GM23338 (cell line): ENCODE data around the gene MMD. TPM values are rescaled to one million over a fixed set of nuclear protein-coding genes. Genes with fewer than 3 reads are reported as not detected.

Experiments used
- ATAC-seq: fragments of 200-7000 bp; cut with Tn5 transposase; 3 replicates; pipeline ENCODE4 v1.9.1; 2020
- DNase-seq: peaks from one replicate; pipeline ENCODE4 v3.0.0-alpha.2; 2015; ENCODE audit warnings: low spot score
- H2AFZ ChIP-seq: fragments of 200-600 bp; sonication (generic); 2 replicates; pipeline ENCODE4 v1.8.0; 2016; ENCODE audit warnings: antibody characterized with exemption, mild to moderate bottlenecking, moderate library complexity
- H3F3A ChIP-seq: fragments of 200-600 bp; sonication (generic); replicated peaks from 2 replicates; pipeline ENCODE4 v1.8.0; 2017; ENCODE audit warnings: antibody characterized with exemption, mixed run types, low read depth
- H3K27ac ChIP-seq: fragments of 200-600 bp; sonication (generic); 2 replicates; pipeline ENCODE4 v1.6.1; 2016; ENCODE audit warnings: low read depth
- H3K27me3 ChIP-seq: fragments of 200-600 bp; sonication (generic); 2 replicates; pipeline ENCODE4 v1.8.0; 2016; ENCODE audit warnings: mild to moderate bottlenecking, mixed run types, moderate library complexity; ENCODE audit not compliant: insufficient read depth
- H3K36me3 ChIP-seq: fragments of 200-600 bp; sonication (generic); 2 replicates; pipeline ENCODE4 v1.8.0; 2016; ENCODE audit warnings: mild to moderate bottlenecking; ENCODE audit not compliant: insufficient read depth
- H3K4me1 ChIP-seq: fragments of 200-600 bp; sonication (generic); 2 replicates; pipeline ENCODE4 v1.8.0; 2016; ENCODE audit warnings: mild to moderate bottlenecking, moderate library complexity; ENCODE audit not compliant: insufficient read depth
- H3K4me2 ChIP-seq: fragments of 200-600 bp; sonication (generic); 2 replicates; pipeline ENCODE4 v1.7.1; 2017; ENCODE audit warnings: mixed run types
- H3K4me3 ChIP-seq: fragments of 200-600 bp; sonication (generic); 2 replicates; pipeline ENCODE4 v1.6.1; 2016; ENCODE audit warnings: mixed run types
- H3K79me2 ChIP-seq: fragments of 200-600 bp; sonication (generic); replicated peaks from 2 replicates; pipeline ENCODE4 v1.8.0; 2017; ENCODE audit warnings: mild to moderate bottlenecking; ENCODE audit not compliant: insufficient read depth
- H3K9me2 ChIP-seq: fragments of 200-600 bp; sonication (generic); 2 replicates; pipeline ENCODE4 v1.8.0; 2017; ENCODE audit not compliant: insufficient read depth
- H4K20me1 ChIP-seq: fragments of 200-600 bp; sonication (generic); replicated peaks from 2 replicates; pipeline ENCODE4 v1.8.0; 2017; ENCODE audit warnings: mild to moderate bottlenecking; ENCODE audit not compliant: insufficient read depth
- H3K27ac Mint-ChIP-seq: 2 replicates; pipeline ENCODE4 v1.8.0; 2020; ENCODE audit warnings: inconsistent platforms, mild to moderate bottlenecking, moderate library complexity, mixed read lengths
- H3K27me3 Mint-ChIP-seq: 3 replicates; pipeline ENCODE4 v1.8.0; 2022; ENCODE audit warnings: low read depth, mild to moderate bottlenecking, moderate library complexity, mixed read lengths, inconsistent platforms; ENCODE audit not compliant: insufficient read depth, poor library complexity
- H3K36me3 Mint-ChIP-seq: 3 replicates; pipeline ENCODE4 v1.8.0; 2021; ENCODE audit warnings: low read depth, mild to moderate bottlenecking, inconsistent platforms, moderate library complexity, mixed read lengths
- H3K4me1 Mint-ChIP-seq: 3 replicates; pipeline ENCODE4 v1.8.0; 2020; ENCODE audit warnings: mild to moderate bottlenecking, inconsistent platforms, mixed read lengths
- H3K4me3 Mint-ChIP-seq: 3 replicates; pipeline ENCODE4 v1.8.0; 2021; ENCODE audit warnings: moderate library complexity, mild to moderate bottlenecking, inconsistent platforms, mixed read lengths
- H3K9me3 Mint-ChIP-seq: 3 replicates; pipeline ENCODE4 v1.8.0; 2020; ENCODE audit warnings: moderate library complexity, mild to moderate bottlenecking, inconsistent platforms, mixed read lengths
- CREB1 ChIP-seq: fragments of 250-450 bp; sonication (Bioruptor Pico); IDR thresholded peaks from 2 replicates; pipeline ENCODE4 v1.5.0; 2020; ENCODE audit warnings: low read depth, mild to moderate bottlenecking, moderate library complexity
- EZH2 ChIP-seq: fragments of 200-600 bp; sonication (generic); IDR thresholded peaks from one replicate; pipeline ENCODE4 v1.8.0; 2017; ENCODE audit warnings: antibody characterized with exemption, mild to moderate bottlenecking, low read depth; ENCODE audit not compliant: unreplicated experiment
- EZH2phosphoT487 ChIP-seq: fragments of 200-600 bp; sonication (generic); IDR thresholded peaks from one replicate; pipeline ENCODE4 v1.8.1; 2018; ENCODE audit warnings: antibody characterized with exemption; ENCODE audit not compliant: unreplicated experiment
- JUNB ChIP-seq: IDR thresholded peaks from one replicate; pipeline ENCODE4 v1.6.1; 2016; ENCODE audit warnings: antibody characterized with exemption; ENCODE audit not compliant: unreplicated experiment
- NANOG ChIP-seq: IDR thresholded peaks from 2 replicates; pipeline ENCODE4 v1.6.1; 2016; ENCODE audit warnings: antibody characterized with exemption, borderline replicate concordance
- POLR2AphosphoS5 ChIP-seq: IDR thresholded peaks from 2 replicates; pipeline ENCODE4 v1.6.1; 2016; ENCODE audit warnings: antibody characterized with exemption, low read depth
- STAT1 ChIP-seq: IDR thresholded peaks from one replicate; pipeline ENCODE4 v1.6.1; 2016; ENCODE audit warnings: antibody characterized with exemption; ENCODE audit not compliant: unreplicated experiment
- ZNF114 ChIP-seq: fragments of 250-450 bp; sonication (Bioruptor Pico); IDR thresholded peaks from 2 replicates; pipeline ENCODE4 v1.5.0; 2020; ENCODE audit warnings: mild to moderate bottlenecking, moderate library complexity
- ZNF331 ChIP-seq: fragments of 250-450 bp; sonication (Bioruptor Pico); IDR thresholded peaks from 2 replicates; pipeline ENCODE4 v1.5.0; 2020; ENCODE audit warnings: low read depth, mild to moderate bottlenecking, moderate library complexity
- polyA plus RNA-seq: library from polyadenylated mRNA; unstranded; fragments of >200 nt; fragmentation: Nextera tagmentation; extraction: Ambion mirVana; gene quantifications from 2 replicates; pipeline ENCODE4 v1.2.1, GENCODE V29; 2016
- total RNA-seq: library from RNA; depleted of rRNA; stranded (reverse); fragments of >200 nt; shearing (Covaris generic); gene quantifications from 2 replicates; pipeline ENCODE4 v1.2.3, GENCODE V29; 2014
- TF ChIP-seq, protein P1 (sequence below): IDR thresholded peaks from 2 replicates; pipeline ENCODE4 v1.6.1; 2016; ENCODE audit warnings: antibody characterized with exemption
- TF ChIP-seq, protein P2 (sequence below), 2 experiments: fragments of 200-600 bp in 1 of 2; sonication (generic) in 1 of 2; conservative IDR thresholded peaks; 2 replicates each; pipeline versions ENCODE4 v1.5.1 to v1.6.1; 2016 to 2017; ENCODE audit warnings: antibody characterized with exemption in 2 of 2, low read depth in 2 of 2, mild to moderate bottlenecking in 2 of 2, moderate library complexity in 1 of 2
- TF ChIP-seq, protein P3 (sequence below): IDR thresholded peaks from one replicate; pipeline ENCODE4 v1.6.1; 2018; ENCODE audit warnings: antibody characterized with exemption; ENCODE audit not compliant: unreplicated experiment
- TF ChIP-seq, protein P4 (sequence below): fragments of 250-450 bp; sonication (Bioruptor Pico); IDR thresholded peaks from 2 replicates; pipeline ENCODE4 v1.5.0; 2020; ENCODE audit warnings: mild to moderate bottlenecking, moderate library complexity

Gene MMD
- total and polyA plus RNA-seq, 2 experiments from 2014 or later, result 46.4 to 47.0 TPM

DNA sequence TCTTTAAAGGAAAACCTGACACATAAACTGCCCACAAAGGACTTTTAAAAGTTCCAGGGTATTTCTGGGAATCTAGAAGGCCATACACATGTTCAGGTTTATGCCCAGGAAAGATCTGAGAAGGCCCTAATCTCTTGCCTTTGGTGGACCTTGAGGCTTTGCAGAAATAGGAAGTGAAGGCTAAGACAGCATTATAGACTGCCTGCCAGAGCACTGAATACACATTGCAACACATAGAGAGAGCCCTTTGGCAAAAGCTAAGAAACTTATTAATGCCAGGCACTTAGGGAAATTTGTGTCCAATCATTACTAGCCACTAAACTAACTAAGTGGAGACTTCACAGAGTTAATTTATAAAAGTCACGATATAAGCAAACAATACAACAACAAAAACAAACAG lies 70.4 kb downstream of the MMD start (continued):
- no peak for TF ChIP-seq ZNF114 (CRISPR knock-in tag)
- no peak for TF ChIP-seq STAT1

DNA sequence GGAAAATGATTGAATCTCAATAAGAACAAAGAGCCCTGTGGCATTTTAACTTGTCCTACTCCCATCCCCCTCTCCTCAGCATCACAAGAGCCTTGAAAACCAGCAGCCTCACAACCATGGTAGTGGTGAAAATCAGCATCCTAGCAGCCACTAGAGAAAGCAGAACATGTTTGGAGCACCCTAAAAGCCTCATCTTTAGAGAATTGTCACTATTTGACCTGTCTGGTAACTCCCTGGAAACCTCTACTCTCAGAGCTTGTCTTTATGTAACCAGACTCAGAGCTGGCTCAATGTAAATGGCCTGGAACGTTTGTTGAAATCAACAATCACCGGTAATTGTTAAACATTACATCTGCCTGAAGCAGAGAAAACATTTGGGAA lies 70.8 kb downstream of the MMD start:
- Histone ChIP-seq H3F3A (no peaks in the 10 kb centered on the region), H4K20me1 (no peaks in the 10 kb centered on the region), H3K4me2 (peak overlapping the region; percentile 34), H3K36me3 (no peaks in the 10 kb centered on the region), H3K27me3 (no peaks in the 10 kb centered on the region), H3K79me2 (no peaks in the 10 kb centered on the region), H3K27ac (peak overlapping the region; percentile 72), H3K4me1 (peaks cover 14% of the 10 kb centered on the region), H3K4me3 (no peak overlapping the region), H3K9me2 (peaks cover 4% of the 10 kb centered on the region; the same call in 1 of the 2 replicates), H2AFZ (peak overlapping the region; percentile 2; the same call in 1 of the 2 replicates)
- TF ChIP-seq, protein P1, sequence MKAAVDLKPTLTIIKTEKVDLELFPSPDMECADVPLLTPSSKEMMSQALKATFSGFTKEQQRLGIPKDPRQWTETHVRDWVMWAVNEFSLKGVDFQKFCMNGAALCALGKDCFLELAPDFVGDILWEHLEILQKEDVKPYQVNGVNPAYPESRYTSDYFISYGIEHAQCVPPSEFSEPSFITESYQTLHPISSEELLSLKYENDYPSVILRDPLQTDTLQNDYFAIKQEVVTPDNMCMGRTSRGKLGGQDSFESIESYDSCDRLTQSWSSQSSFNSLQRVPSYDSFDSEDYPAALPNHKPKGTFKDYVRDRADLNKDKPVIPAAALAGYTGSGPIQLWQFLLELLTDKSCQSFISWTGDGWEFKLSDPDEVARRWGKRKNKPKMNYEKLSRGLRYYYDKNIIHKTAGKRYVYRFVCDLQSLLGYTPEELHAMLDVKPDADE, result no peak
- no peak for TF ChIP-seq JUNB
- TF ChIP-seq NANOG, result 0 out of 2 replicates have a peak, but pooled peaks have one; percentile 5
- TF ChIP-seq ZNF114 (CRISPR knock-in tag), result no peak
- TF ChIP-seq STAT1, result no peak
- no peak for TF ChIP-seq EZH2phosphoT487
- TF ChIP-seq POLR2AphosphoS5, result no peak
- TF ChIP-seq CREB1, result 0 out of 2 replicates have a peak, but pooled peaks have one; percentile 29
- TF ChIP-seq, protein P2, sequence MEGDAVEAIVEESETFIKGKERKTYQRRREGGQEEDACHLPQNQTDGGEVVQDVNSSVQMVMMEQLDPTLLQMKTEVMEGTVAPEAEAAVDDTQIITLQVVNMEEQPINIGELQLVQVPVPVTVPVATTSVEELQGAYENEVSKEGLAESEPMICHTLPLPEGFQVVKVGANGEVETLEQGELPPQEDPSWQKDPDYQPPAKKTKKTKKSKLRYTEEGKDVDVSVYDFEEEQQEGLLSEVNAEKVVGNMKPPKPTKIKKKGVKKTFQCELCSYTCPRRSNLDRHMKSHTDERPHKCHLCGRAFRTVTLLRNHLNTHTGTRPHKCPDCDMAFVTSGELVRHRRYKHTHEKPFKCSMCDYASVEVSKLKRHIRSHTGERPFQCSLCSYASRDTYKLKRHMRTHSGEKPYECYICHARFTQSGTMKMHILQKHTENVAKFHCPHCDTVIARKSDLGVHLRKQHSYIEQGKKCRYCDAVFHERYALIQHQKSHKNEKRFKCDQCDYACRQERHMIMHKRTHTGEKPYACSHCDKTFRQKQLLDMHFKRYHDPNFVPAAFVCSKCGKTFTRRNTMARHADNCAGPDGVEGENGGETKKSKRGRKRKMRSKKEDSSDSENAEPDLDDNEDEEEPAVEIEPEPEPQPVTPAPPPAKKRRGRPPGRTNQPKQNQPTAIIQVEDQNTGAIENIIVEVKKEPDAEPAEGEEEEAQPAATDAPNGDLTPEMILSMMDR (conservative IDR thresholded peaks at IDR 0.05; ENCODE audit: low read depth in 2 of 2), result no peak
- no peak for TF ChIP-seq ZNF331 (CRISPR knock-in tag)
- TF ChIP-seq EZH2, result no peak
- TF ChIP-seq, protein P3, sequence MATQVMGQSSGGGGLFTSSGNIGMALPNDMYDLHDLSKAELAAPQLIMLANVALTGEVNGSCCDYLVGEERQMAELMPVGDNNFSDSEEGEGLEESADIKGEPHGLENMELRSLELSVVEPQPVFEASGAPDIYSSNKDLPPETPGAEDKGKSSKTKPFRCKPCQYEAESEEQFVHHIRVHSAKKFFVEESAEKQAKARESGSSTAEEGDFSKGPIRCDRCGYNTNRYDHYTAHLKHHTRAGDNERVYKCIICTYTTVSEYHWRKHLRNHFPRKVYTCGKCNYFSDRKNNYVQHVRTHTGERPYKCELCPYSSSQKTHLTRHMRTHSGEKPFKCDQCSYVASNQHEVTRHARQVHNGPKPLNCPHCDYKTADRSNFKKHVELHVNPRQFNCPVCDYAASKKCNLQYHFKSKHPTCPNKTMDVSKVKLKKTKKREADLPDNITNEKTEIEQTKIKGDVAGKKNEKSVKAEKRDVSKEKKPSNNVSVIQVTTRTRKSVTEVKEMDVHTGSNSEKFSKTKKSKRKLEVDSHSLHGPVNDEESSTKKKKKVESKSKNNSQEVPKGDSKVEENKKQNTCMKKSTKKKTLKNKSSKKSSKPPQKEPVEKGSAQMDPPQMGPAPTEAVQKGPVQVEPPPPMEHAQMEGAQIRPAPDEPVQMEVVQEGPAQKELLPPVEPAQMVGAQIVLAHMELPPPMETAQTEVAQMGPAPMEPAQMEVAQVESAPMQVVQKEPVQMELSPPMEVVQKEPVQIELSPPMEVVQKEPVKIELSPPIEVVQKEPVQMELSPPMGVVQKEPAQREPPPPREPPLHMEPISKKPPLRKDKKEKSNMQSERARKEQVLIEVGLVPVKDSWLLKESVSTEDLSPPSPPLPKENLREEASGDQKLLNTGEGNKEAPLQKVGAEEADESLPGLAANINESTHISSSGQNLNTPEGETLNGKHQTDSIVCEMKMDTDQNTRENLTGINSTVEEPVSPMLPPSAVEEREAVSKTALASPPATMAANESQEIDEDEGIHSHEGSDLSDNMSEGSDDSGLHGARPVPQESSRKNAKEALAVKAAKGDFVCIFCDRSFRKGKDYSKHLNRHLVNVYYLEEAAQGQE, result no peak
- TF ChIP-seq, protein P4, sequence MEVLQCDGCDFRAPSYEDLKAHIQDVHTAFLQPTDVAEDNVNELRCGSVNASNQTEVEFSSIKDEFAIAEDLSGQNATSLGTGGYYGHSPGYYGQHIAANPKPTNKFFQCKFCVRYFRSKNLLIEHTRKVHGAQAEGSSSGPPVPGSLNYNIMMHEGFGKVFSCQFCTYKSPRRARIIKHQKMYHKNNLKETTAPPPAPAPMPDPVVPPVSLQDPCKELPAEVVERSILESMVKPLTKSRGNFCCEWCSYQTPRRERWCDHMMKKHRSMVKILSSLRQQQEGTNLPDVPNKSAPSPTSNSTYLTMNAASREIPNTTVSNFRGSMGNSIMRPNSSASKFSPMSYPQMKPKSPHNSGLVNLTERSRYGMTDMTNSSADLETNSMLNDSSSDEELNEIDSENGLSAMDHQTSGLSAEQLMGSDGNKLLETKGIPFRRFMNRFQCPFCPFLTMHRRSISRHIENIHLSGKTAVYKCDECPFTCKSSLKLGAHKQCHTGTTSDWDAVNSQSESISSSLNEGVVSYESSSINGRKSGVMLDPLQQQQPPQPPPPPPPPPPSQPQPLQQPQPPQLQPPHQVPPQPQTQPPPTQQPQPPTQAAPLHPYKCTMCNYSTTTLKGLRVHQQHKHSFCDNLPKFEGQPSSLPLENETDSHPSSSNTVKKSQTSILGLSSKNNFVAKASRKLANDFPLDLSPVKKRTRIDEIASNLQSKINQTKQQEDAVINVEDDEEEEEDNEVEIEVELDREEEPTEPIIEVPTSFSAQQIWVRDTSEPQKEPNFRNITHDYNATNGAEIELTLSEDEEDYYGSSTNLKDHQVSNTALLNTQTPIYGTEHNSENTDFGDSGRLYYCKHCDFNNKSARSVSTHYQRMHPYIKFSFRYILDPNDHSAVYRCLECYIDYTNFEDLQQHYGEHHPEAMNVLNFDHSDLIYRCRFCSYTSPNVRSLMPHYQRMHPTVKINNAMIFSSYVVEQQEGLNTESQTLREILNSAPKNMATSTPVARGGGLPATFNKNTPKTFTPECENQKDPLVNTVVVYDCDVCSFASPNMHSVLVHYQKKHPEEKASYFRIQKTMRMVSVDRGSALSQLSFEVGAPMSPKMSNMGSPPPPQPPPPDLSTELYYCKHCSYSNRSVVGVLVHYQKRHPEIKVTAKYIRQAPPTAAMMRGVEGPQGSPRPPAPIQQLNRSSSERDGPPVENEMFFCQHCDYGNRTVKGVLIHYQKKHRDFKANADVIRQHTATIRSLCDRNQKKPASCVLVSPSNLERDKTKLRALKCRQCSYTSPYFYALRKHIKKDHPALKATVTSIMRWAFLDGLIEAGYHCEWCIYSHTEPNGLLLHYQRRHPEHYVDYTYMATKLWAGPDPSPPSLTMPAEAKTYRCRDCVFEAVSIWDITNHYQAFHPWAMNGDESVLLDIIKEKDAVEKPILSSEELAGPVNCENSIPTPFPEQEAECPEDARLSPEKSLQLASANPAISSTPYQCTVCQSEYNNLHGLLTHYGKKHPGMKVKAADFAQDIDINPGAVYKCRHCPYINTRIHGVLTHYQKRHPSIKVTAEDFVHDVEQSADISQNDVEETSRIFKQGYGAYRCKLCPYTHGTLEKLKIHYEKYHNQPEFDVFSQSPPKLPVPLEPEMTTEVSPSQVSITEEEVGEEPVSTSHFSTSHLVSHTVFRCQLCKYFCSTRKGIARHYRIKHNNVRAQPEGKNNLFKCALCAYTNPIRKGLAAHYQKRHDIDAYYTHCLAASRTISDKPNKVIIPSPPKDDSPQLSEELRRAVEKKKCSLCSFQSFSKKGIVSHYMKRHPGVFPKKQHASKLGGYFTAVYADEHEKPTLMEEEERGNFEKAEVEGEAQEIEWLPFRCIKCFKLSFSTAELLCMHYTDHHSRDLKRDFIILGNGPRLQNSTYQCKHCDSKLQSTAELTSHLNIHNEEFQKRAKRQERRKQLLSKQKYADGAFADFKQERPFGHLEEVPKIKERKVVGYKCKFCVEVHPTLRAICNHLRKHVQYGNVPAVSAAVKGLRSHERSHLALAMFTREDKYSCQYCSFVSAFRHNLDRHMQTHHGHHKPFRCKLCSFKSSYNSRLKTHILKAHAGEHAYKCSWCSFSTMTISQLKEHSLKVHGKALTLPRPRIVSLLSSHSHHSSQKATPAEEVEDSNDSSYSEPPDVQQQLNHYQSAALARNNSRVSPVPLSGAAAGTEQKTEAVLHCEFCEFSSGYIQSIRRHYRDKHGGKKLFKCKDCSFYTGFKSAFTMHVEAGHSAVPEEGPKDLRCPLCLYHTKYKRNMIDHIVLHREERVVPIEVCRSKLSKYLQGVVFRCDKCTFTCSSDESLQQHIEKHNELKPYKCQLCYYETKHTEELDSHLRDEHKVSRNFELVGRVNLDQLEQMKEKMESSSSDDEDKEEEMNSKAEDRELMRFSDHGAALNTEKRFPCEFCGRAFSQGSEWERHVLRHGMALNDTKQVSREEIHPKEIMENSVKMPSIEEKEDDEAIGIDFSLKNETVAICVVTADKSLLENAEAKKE (CRISPR knock-in tag), result peak; percentile 64; the same call in 1 of the 2 replicates
- ATAC-seq, result peak; percentile 89
- Mint-ChIP-seq H3K36me3 (no peaks in the 10 kb centered on the region), H3K27ac (peak overlapping the region; percentile 83), H3K9me3 (peaks cover 5% of the 10 kb centered on the region; the same call in 1 of the 3 replicates), H3K4me3 (no peak overlapping the region), H3K27me3 (peaks cover 1% of the 10 kb centered on the region), H3K4me1 (peaks cover 27% of the 10 kb centered on the region)
- DNase-seq, result peak; percentile 72
